Measurements from ENCODE around the gene ATG7. TPM values are rescaled to one million over a fixed set of nuclear protein-coding genes. Genes with fewer than 3 reads are reported as not detected.

Gene ATG7
- total RNA-seq, 3 donors from 2014 or later (not counting 1 experiment from before 2014, with no cell fraction given) = 55.3 to 72.9 (median 68.6) TPM

GRCh38 chr3:11556851-11557644 is 284.9 kb downstream of the ATG7 start:
- Mint-ChIP-seq H3K4me3 (no peak overlapping the region), H3K4me1 (peaks cover 8 to 25% of the 10 kb centered on the region in 2 donors), H3K27me3 (ENCODE audit: low read depth in 2 of 2) (no peaks in the 10 kb centered on the region), H3K27ac (peak overlapping the region; percentile 39 to 67), H3K9me3 (no peaks in the 10 kb centered on the region), H3K36me3 (no peaks in the 10 kb centered on the region)
- no peaks in the 10 kb centered on the region for H3K4me1 ChIP-seq (ENCODE audit: control insufficient read depth, insufficient read depth, low read length)
- H3K9me3 ChIP-seq (ENCODE audit: control insufficient read depth, insufficient read depth, low read length) = no peaks in the 10 kb centered on the region
- H3K4me3 ChIP-seq (ENCODE audit: low read length) = no peak overlapping the region
- H3K27me3 ChIP-seq (ENCODE audit: control insufficient read depth, insufficient read depth, low read length) = no peaks in the 10 kb centered on the region
- H3K27ac ChIP-seq (ENCODE audit: low read length) = no peak overlapping the region
- no peak for DNase-seq
- ATAC-seq = no peak
- 94% methylated on average over 12 of the region's 16 CpGs for WGBS (ENCODE audit: insufficient coverage)
- peaks cover 48% of the 10 kb centered on the region for H3K36me3 ChIP-seq (ENCODE audit: control insufficient read depth, insufficient read depth, low read length)
- TF ChIP-seq CTCF (IDR thresholded peaks at IDR 0.05) = no peak
- intact Hi-C loops (cut with micrococcal nuclease) = no loop called here

- WGBS (ENCODE audit: insufficient coverage) = 90% methylated on average over 13 of the region's 13 CpGs
- no peaks in the 10 kb centered on the region for H3K27me3 Mint-ChIP-seq (ENCODE audit: low read depth in 2 of 2)
- H3K4me3 Mint-ChIP-seq = no peak overlapping the region
- peaks cover 8 to 17% of the 10 kb centered on the region in 2 donors for H3K4me1 Mint-ChIP-seq
- H3K4me1 ChIP-seq (ENCODE audit: control insufficient read depth, insufficient read depth, low read length) = no peaks in the 10 kb centered on the region
- peaks cover 57% of the 10 kb centered on the region for H3K36me3 ChIP-seq (ENCODE audit: control insufficient read depth, insufficient read depth, low read length)
- no peaks in the 10 kb centered on the region for H3K9me3 Mint-ChIP-seq
- intact Hi-C loops (cut with micrococcal nuclease) = no loop called here
- no peaks in the 10 kb centered on the region for H3K9me3 ChIP-seq (ENCODE audit: control insufficient read depth, insufficient read depth, low read length)
- H3K36me3 Mint-ChIP-seq = no peaks in the 10 kb centered on the region
- no peak overlapping the region for H3K4me3 ChIP-seq (ENCODE audit: low read length)
- no peak overlapping the region for H3K27ac ChIP-seq (ENCODE audit: low read length)
- H3K27me3 ChIP-seq (ENCODE audit: control insufficient read depth, insufficient read depth, low read length) = no peaks in the 10 kb centered on the region
- peak overlapping the region; percentile 39 to 67 for H3K27ac Mint-ChIP-seq
- ATAC-seq = no peak
- DNase-seq = no peak
- no peak for TF ChIP-seq CTCF (IDR thresholded peaks at IDR 0.05)
Measured at GRCh38 chr3:11558002-11558401, 285.8 kb downstream of the ATG7 start.

- no peaks in the 10 kb centered on the region for H3K27me3 Mint-ChIP-seq (ENCODE audit: low read depth in 2 of 2)
- peaks cover 9 to 16% of the 10 kb centered on the region in 2 donors for H3K4me1 Mint-ChIP-seq
- WGBS (ENCODE audit: insufficient coverage) = 87% methylated on average over 17 of the region's 17 CpGs
- Histone ChIP-seq H3K27me3 (ENCODE audit: control insufficient read depth, insufficient read depth, low read length) (no peaks in the 10 kb centered on the region), H3K9me3 (ENCODE audit: control insufficient read depth, insufficient read depth, low read length) (no peaks in the 10 kb centered on the region), H3K27ac (ENCODE audit: low read length) (no peak overlapping the region), H3K4me1 (ENCODE audit: control insufficient read depth, insufficient read depth, low read length) (no peaks in the 10 kb centered on the region), H3K36me3 (ENCODE audit: control insufficient read depth, insufficient read depth, low read length) (peaks cover 58% of the 10 kb centered on the region), H3K4me3 (ENCODE audit: low read length) (no peak overlapping the region)
- H3K9me3 Mint-ChIP-seq = no peaks in the 10 kb centered on the region
- no peak for DNase-seq
- H3K27ac Mint-ChIP-seq = peak overlapping the region; percentile 39 to 67
- intact Hi-C loops (cut with micrococcal nuclease) = no loop called here
- no peak for TF ChIP-seq CTCF (IDR thresholded peaks at IDR 0.05)
- H3K4me3 Mint-ChIP-seq = no peak overlapping the region
- ATAC-seq = no peak
- H3K36me3 Mint-ChIP-seq = no peaks in the 10 kb centered on the region
Measured at GRCh38 chr3:11558411-11558903, 286.3 kb downstream of the ATG7 start.

Data from natural killer cell (primary cell).